SK-N-SH treated with all-trans-retinoic acid at 6 μM for 48 hours (cell line): Measurements from ENCODE around the gene ANKRD34A.

Source experiments
- ARNTL ChIP-seq: fragments of 450-650 bp; formaldehyde crosslinking; IDR thresholded peaks from 2 replicates; pipeline ENCODE4 v1.5.0; 2020; ENCODE audit warnings: low read depth, mild to moderate bottlenecking, moderate library complexity, borderline replicate concordance
- CSRNP3 ChIP-seq: fragments of 250-450 bp; sonication (Bioruptor Pico); IDR thresholded peaks from 2 replicates; pipeline ENCODE4 v1.5.1; 2021; ENCODE audit warnings: mild to moderate bottlenecking, moderate library complexity
- ISL1 ChIP-seq: fragments of 250-450 bp; sonication (Bioruptor Pico); IDR thresholded peaks from 2 replicates; pipeline ENCODE4 v2.1.2; 2022; ENCODE audit warnings: mild to moderate bottlenecking, moderate library complexity
- PATZ1 ChIP-seq: fragments of 250-450 bp; sonication (Bioruptor Pico); IDR thresholded peaks from 2 replicates; pipeline ENCODE4 v1.8.0; 2020; ENCODE audit warnings: mild to moderate bottlenecking, moderate library complexity, borderline replicate concordance
- POU6F1 ChIP-seq: fragments of 250-450 bp; sonication (Bioruptor Pico); IDR thresholded peaks from 2 replicates; pipeline ENCODE4 v1.8.0; 2021; ENCODE audit warnings: low read depth, mild to moderate bottlenecking, moderate library complexity, borderline replicate concordance
- RARB ChIP-seq: fragments of 250-450 bp; sonication (Bioruptor Pico); IDR thresholded peaks from 2 replicates; pipeline ENCODE4 v1.8.0; 2021; ENCODE audit warnings: mild to moderate bottlenecking, moderate library complexity
- SNAI2 ChIP-seq: fragments of 250-450 bp; sonication (Bioruptor Pico); IDR thresholded peaks from 2 replicates; pipeline ENCODE4 v1.5.0; 2020; ENCODE audit warnings: mild to moderate bottlenecking, moderate library complexity
- TCF4 ChIP-seq: fragments of 250-450 bp; sonication (Bioruptor Pico); IDR thresholded peaks from 2 replicates; pipeline ENCODE4 v1.8.0; 2021; ENCODE audit warnings: mild to moderate bottlenecking, moderate library complexity, borderline replicate concordance
- TSHZ2 ChIP-seq: fragments of 250-450 bp; sonication (Bioruptor Pico); IDR thresholded peaks from 2 replicates; pipeline ENCODE4 v1.5.0; 2020; ENCODE audit warnings: mild to moderate bottlenecking, moderate library complexity
- ZC3H10 ChIP-seq: fragments of 250-450 bp; sonication (Bioruptor Pico); IDR thresholded peaks from 2 replicates; pipeline ENCODE4 v1.5.1; 2021; ENCODE audit warnings: mild to moderate bottlenecking, moderate library complexity
- ZNF565 ChIP-seq: fragments of 450-650 bp; formaldehyde crosslinking; conservative IDR thresholded peaks from 2 replicates; pipeline ENCODE4 v1.5.0; 2020; ENCODE audit warnings: low read depth, mild to moderate bottlenecking, moderate library complexity

GRCh38 chr1:145977486-145978470 lies 13.4 kb upstream of the ANKRD34A start:
- TF ChIP-seq CSRNP3 (no peak), TCF4 (CRISPR knock-in tag) (no peak), POU6F1 (CRISPR knock-in tag) (no peak), ISL1 (no peak), TSHZ2 (CRISPR knock-in tag) (no peak), ARNTL (CRISPR knock-in tag) (no peak), ZNF565 (CRISPR knock-in tag) (no peak), SNAI2 (no peak), ZC3H10 (CRISPR knock-in tag) (no peak), PATZ1 (CRISPR knock-in tag) (no peak), RARB (CRISPR knock-in tag) (no peak; the same call in 1 of the 2 replicates)
